Karpas-422 (cell line): Measurements from ENCODE around the gene NUP133. TPM values are rescaled to one million over a fixed set of nuclear protein-coding genes. Genes with fewer than 3 reads are reported as not detected.

Source experiments
- DNase-seq: peaks from one replicate; pipeline ENCODE4 v3.0.0-alpha.2; 2015
- H2AFZ ChIP-seq: fragments of 200-600 bp; sonication (generic); 2 replicates; pipeline ENCODE4 v1.6.1; 2014; ENCODE audit warnings: antibody characterized with exemption, low read length, mixed read lengths
- H3K27ac ChIP-seq: fragments of 200-600 bp; sonication (generic); 2 replicates; pipeline ENCODE4 v1.5.1; 2014; ENCODE audit warnings: mild to moderate bottlenecking, low read length, moderate library complexity
- H3K27me3 ChIP-seq: fragments of 200-600 bp; sonication (generic); 2 replicates; pipeline ENCODE4 v1.6.1; 2014; ENCODE audit warnings: low read length, mixed read lengths
- H3K36me3 ChIP-seq: fragments of 200-600 bp; sonication (generic); 2 replicates; pipeline ENCODE4 v1.6.1; 2014; ENCODE audit warnings: low read length, mixed read lengths; ENCODE audit not compliant: insufficient read depth
- H3K4me1 ChIP-seq: fragments of 200-600 bp; sonication (generic); 2 replicates; pipeline ENCODE4 v1.6.1; 2014; ENCODE audit warnings: mild to moderate bottlenecking, low read length, mixed read lengths
- H3K4me2 ChIP-seq: fragments of 200-600 bp; sonication (generic); 2 replicates; pipeline ENCODE4 v1.6.1; 2014; ENCODE audit warnings: low read length, low read depth, mild to moderate bottlenecking; ENCODE audit not compliant: poor library complexity, severe bottlenecking
- H3K4me3 ChIP-seq: fragments of 200-600 bp; sonication (generic); 2 replicates; pipeline ENCODE4 v1.5.1; 2014; ENCODE audit warnings: mild to moderate bottlenecking, antibody characterized with exemption, low read length, mixed read lengths
- H3K79me2 ChIP-seq: fragments of 200-600 bp; sonication (generic); 2 replicates; pipeline ENCODE4 v1.6.1; 2014; ENCODE audit warnings: mild to moderate bottlenecking, low read length, mixed read lengths
- H3K9ac ChIP-seq: fragments of 200-600 bp; sonication (generic); 2 replicates; pipeline ENCODE4 v1.6.0; 2014; ENCODE audit warnings: low read length
- H3K9me2 ChIP-seq: fragments of 200-600 bp; sonication (generic), shearing (Covaris generic); replicated peaks from 2 replicates; pipeline ENCODE4 v1.6.0; 2014; ENCODE audit warnings: mild to moderate bottlenecking, low read length, moderate library complexity; ENCODE audit not compliant: insufficient read depth
- H3K9me3 ChIP-seq: fragments of 300-700, 200-600 bp; sonication (generic); 2 replicates; pipeline ENCODE4 v1.6.1; 2014; ENCODE audit warnings: low read length, mixed read lengths
- H4K20me1 ChIP-seq: fragments of 200-600 bp; sonication (generic); 2 replicates; pipeline ENCODE4 v1.6.1; 2014; ENCODE audit warnings: mild to moderate bottlenecking, antibody characterized with exemption, low read length, low read depth; ENCODE audit not compliant: insufficient read depth
- total RNA-seq: library from RNA; depleted of rRNA; stranded (reverse); fragments of >200 nt; shearing (Covaris generic); gene quantifications from 2 replicates; pipeline ENCODE4 v1.2.3, GENCODE V29; 2014; ENCODE audit warnings: low replicate concordance

NUP133 gene
- total RNA-seq, 1 experiment from 2014 or later, result 56.9 TPM

DNA sequence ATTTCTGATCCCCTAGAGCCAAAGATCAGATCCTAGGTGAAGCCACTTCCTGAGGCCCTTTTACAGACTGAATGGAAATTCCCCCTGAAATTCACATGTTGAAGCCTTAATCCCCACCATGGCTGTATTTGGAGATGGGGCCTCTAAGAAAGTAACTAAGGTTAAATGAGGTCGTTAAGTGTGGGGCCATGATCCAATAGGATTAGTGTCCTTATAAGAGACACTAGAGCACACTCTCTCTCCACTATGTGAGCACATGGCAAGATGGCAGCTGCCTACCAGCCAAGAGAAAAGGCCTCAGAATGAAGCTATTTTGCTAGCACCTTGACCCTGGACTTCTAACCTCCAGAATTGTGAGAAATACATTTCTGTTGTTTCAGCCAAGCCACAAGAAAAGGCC, 36.4 kb upstream of the NUP133 start:
- Histone ChIP-seq H3K4me2 (no peak overlapping the region), H3K36me3 (peaks cover 26% of the 10 kb centered on the region; the same call in 1 of the 2 replicates), H3K27me3 (no peaks in the 10 kb centered on the region), H3K9me3 (no peaks in the 10 kb centered on the region), H3K79me2 (peaks cover 30% of the 10 kb centered on the region), H3K4me1 (peaks cover 5% of the 10 kb centered on the region), H4K20me1 (no peaks in the 10 kb centered on the region), H3K9me2 (no peaks in the 10 kb centered on the region), H3K27ac (no peak overlapping the region), H2AFZ (no peak overlapping the region), H3K9ac (no peak overlapping the region), H3K4me3 (no peak overlapping the region)
- no peak for DNase-seq

- H3K4me1 ChIP-seq, result peaks cover 5% of the 10 kb centered on the region
- H3K36me3 ChIP-seq, result peaks cover 23% of the 10 kb centered on the region; the same call in 1 of the 2 replicates
- no peaks in the 10 kb centered on the region for H3K27me3 ChIP-seq
- no peaks in the 10 kb centered on the region for H3K9me3 ChIP-seq
- H3K9me2 ChIP-seq, result no peaks in the 10 kb centered on the region
- DNase-seq, result no peak
- no peak overlapping the region for H3K4me3 ChIP-seq
- H4K20me1 ChIP-seq, result no peaks in the 10 kb centered on the region
- H3K27ac ChIP-seq, result no peak overlapping the region
- H3K4me2 ChIP-seq, result no peak overlapping the region
- no peak overlapping the region for H3K9ac ChIP-seq
- peaks cover 13% of the 10 kb centered on the region for H3K79me2 ChIP-seq
- H2AFZ ChIP-seq, result no peak overlapping the region
Measured at GRCh38 chr1:229539863-229540506, 31.8 kb upstream of the NUP133 start.

DNA sequence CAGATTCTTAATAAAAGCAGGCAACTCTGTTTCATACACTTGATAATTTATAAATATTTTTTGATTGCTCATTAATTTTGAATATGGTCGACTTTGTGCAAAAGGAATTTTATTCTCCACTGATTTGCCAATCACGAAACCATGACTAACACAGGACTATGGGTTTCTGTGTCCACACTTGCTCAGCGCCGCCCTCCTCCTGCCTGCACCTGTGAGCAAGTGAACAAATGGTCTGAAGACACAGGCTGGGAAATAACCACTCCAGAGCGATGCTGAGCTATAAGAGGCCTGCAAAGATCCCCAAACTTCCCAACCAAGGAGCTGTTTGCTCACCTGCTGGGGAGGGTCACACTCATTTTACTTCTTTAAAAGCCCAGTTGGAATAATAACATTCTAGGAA, 30.8 kb upstream of the NUP133 start:
- no peaks in the 10 kb centered on the region for H3K9me2 ChIP-seq
- H2AFZ ChIP-seq, result no peak overlapping the region
- no peaks in the 10 kb centered on the region for H4K20me1 ChIP-seq
- peaks cover 16% of the 10 kb centered on the region; the same call in 1 of the 2 replicates for H3K36me3 ChIP-seq
- no peak for DNase-seq
- H3K4me2 ChIP-seq, result no peak overlapping the region
- no peaks in the 10 kb centered on the region for H3K4me1 ChIP-seq
- H3K79me2 ChIP-seq, result peaks cover 8% of the 10 kb centered on the region
- H3K4me3 ChIP-seq, result no peak overlapping the region
- no peak overlapping the region for H3K9ac ChIP-seq
- H3K27me3 ChIP-seq, result no peaks in the 10 kb centered on the region
- no peaks in the 10 kb centered on the region for H3K9me3 ChIP-seq
- no peak overlapping the region for H3K27ac ChIP-seq

DNA sequence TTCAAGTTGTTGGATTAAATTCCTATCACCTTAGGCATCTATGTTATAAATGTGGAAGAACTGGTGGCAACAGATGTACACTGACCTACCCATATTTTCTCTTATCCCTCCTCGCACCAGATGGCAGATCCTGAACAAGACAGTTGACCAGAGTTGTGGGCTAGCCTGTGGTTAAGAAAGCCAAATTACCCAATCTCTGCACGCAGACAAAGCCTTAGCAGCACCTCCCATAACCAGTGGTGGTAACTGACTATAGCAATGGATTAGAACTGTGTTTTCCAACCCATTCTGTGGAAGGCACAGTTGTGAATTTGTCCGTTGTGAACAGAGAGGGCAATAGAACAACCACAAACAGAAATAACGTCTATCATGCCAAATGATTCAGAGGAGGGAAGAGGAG, 29.8 kb upstream of the NUP133 start:
- no peaks in the 10 kb centered on the region for H3K9me3 ChIP-seq

DNA sequence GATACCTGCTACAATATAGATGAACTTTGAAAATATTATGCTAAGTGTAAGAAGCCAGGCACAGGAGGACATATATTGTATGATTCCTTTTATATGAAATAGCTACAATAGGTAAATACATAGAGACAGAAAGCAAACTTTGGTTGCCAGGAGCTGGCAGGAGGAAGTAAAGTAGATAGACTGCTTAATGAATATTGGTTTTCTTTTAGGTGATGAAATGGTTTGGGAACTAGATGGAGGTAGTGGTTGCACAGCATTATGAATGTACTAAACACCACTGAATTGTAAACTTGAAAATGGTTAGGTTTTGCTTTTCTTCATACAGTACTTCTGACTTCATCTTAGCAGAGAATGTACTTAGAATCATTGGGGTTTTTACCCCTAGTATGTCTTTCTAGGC, 28.8 kb upstream of the NUP133 start:
- peaks cover 11% of the 10 kb centered on the region; the same call in 1 of the 2 replicates for H3K36me3 ChIP-seq

More for the DNA sequence above, 29.8 kb upstream of the NUP133 start:
- H3K27ac ChIP-seq, result no peak overlapping the region
- DNase-seq, result no peak
- no peak overlapping the region for H3K4me2 ChIP-seq
- H3K27me3 ChIP-seq, result no peaks in the 10 kb centered on the region
- no peaks in the 10 kb centered on the region for H4K20me1 ChIP-seq
- H3K36me3 ChIP-seq, result peaks cover 16% of the 10 kb centered on the region; the same call in 1 of the 2 replicates
- no peaks in the 10 kb centered on the region for H3K4me1 ChIP-seq
- H3K79me2 ChIP-seq, result no peaks in the 10 kb centered on the region
- H3K9ac ChIP-seq, result no peak overlapping the region
- H2AFZ ChIP-seq, result no peak overlapping the region
- no peak overlapping the region for H3K4me3 ChIP-seq
- H3K9me2 ChIP-seq, result no peaks in the 10 kb centered on the region

DNA sequence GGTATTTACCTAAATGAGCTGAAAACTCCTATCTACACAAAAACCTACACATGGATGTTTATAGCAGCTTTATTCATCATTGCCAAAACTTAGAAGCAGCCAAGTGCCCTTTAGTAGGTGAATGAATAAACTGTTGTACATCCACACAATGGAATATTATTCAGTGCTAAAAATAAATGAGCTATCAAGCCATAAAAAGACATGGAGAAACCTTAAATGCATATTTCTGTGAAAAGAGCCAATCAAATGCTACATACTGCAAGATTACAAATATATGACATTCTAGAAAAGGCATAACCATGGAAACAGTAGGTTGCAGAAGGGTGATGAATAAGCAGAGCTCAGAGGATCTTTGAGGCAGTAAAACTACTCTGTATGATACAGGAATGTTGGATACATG, 27.1 kb upstream of the NUP133 start:
- H3K36me3 ChIP-seq, result peaks cover 11% of the 10 kb centered on the region; the same call in 1 of the 2 replicates
- H4K20me1 ChIP-seq, result no peaks in the 10 kb centered on the region
- no peaks in the 10 kb centered on the region for H3K9me3 ChIP-seq

More for the DNA sequence above, 28.8 kb upstream of the NUP133 start:
- Histone ChIP-seq H3K4me2 (no peak overlapping the region), H3K9me2 (no peaks in the 10 kb centered on the region), H3K4me1 (no peaks in the 10 kb centered on the region), H2AFZ (no peak overlapping the region), H3K4me3 (no peak overlapping the region), H4K20me1 (no peaks in the 10 kb centered on the region), H3K9me3 (no peaks in the 10 kb centered on the region), H3K27ac (no peak overlapping the region), H3K79me2 (no peaks in the 10 kb centered on the region), H3K27me3 (no peaks in the 10 kb centered on the region), H3K9ac (no peak overlapping the region)
- no peak for DNase-seq

DNA sequence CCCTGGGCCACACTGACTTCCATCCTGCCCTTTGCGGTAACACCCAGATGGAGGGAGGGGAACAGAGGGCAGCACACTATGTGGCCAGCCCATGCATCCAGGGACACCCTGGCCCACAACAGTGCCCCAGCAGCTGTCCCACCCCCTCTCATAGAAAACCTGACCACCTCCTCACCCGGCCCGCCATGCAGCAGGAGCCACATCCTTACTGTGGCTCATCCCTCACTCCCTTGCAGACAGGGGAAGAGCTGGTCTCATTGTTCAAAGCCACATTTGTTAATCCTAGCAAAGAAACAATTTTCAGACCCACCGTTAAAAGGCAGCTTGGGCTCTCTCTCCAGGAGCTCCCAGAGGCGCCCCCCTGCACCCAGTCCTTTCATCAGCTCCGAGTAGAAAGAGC, 23.2 kb upstream of the NUP133 start:
- Histone ChIP-seq H3K9me2 (no peaks in the 10 kb centered on the region), H3K27ac (no peak overlapping the region), H3K4me1 (no peaks in the 10 kb centered on the region), H3K79me2 (no peaks in the 10 kb centered on the region), H3K4me3 (no peak overlapping the region), H3K36me3 (peaks cover 8% of the 10 kb centered on the region; the same call in 1 of the 2 replicates), H2AFZ (no peak overlapping the region), H4K20me1 (no peaks in the 10 kb centered on the region), H3K27me3 (no peaks in the 10 kb centered on the region), H3K9ac (no peak overlapping the region), H3K4me2 (no peak overlapping the region), H3K9me3 (no peaks in the 10 kb centered on the region)
- no peak for DNase-seq

More for the DNA sequence above, 27.1 kb upstream of the NUP133 start:
- Histone ChIP-seq H3K9ac (no peak overlapping the region), H2AFZ (no peak overlapping the region), H3K27me3 (no peaks in the 10 kb centered on the region), H3K4me2 (no peak overlapping the region), H3K27ac (no peak overlapping the region), H3K79me2 (no peaks in the 10 kb centered on the region), H3K4me3 (no peak overlapping the region), H3K9me2 (no peaks in the 10 kb centered on the region), H3K4me1 (no peaks in the 10 kb centered on the region)
- no peak for DNase-seq

- Histone ChIP-seq H3K36me3 (peaks cover 8% of the 10 kb centered on the region; the same call in 1 of the 2 replicates), H3K4me1 (no peaks in the 10 kb centered on the region)
Measured at GRCh38 chr1:229529639-229530038, 21.5 kb upstream of the NUP133 start.

More at GRCh38 chr1:229529639-229530038, 21.5 kb upstream of the NUP133 start:
- Histone ChIP-seq H3K79me2 (no peaks in the 10 kb centered on the region), H2AFZ (no peak overlapping the region), H3K9ac (no peak overlapping the region), H3K4me3 (no peak overlapping the region), H3K9me2 (no peaks in the 10 kb centered on the region), H3K4me2 (no peak overlapping the region), H3K27me3 (no peaks in the 10 kb centered on the region), H4K20me1 (no peaks in the 10 kb centered on the region), H3K27ac (no peak overlapping the region), H3K9me3 (no peaks in the 10 kb centered on the region)
- DNase-seq, result no peak
